ENCODE data around the gene CEACAM20. TPM values are rescaled to one million over a fixed set of nuclear protein-coding genes. Genes with fewer than 3 reads are reported as not detected.

Gene CEACAM20
- total and polyA plus RNA-seq, 12 donors: 0.07 to 0.50 (median 0.20) TPM; not detected in 9

DNA sequence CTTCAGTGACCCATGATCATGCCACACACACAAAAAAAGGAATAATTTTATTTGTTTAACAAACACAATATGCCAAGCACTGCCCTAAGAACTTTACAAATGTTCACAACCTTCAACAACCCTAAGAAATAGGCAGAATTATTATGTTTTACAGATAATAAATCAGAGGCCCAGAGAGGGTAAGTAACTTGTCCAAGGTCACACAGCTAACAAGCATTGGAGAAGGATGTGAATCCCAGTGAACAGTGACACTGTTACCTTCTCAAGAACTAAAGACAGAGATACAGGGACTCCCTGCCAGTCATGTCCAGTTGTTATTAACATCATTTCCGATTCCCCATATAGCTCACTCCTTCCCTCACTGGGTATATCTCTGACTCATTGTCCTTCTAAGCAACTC lies 13.6 kb downstream of the CEACAM20 start:
- no peak for DNase-seq

DNA sequence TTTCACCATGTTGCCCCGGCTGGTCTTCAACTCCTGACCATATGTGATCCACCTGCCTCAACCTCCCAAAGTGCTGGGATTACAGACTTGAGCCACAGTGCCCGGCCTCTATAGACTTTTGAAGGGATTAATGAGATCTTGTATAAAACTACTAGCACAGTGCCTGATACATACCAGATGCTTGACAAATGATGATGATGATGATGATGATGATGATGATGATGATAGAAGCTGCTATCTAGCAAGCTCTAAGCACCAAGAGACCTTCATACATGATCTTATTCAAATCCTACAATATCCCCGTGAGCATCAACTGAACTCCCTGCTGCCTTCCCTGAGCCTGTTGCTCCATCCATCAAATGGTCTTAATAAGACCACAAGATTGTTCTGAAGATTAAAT lies 14.4 kb downstream of the CEACAM20 start:
- 73 to 85% (median 77%) methylated on average over 3 of the region's 3 CpGs for WGBS, 4 donors
- no peak overlapping the region for H3K27ac ChIP-seq
- DNase-seq: no peak
- no peaks in the 10 kb centered on the region for H3K4me1 ChIP-seq (replicated peaks in 1 of 2)
- H3K27me3 ChIP-seq: peaks cover 11% of the 10 kb centered on the region
- no peaks in the 10 kb centered on the region for H3K9me3 ChIP-seq (replicated peaks in 1 of 3)
- TF ChIP-seq, protein P1, sequence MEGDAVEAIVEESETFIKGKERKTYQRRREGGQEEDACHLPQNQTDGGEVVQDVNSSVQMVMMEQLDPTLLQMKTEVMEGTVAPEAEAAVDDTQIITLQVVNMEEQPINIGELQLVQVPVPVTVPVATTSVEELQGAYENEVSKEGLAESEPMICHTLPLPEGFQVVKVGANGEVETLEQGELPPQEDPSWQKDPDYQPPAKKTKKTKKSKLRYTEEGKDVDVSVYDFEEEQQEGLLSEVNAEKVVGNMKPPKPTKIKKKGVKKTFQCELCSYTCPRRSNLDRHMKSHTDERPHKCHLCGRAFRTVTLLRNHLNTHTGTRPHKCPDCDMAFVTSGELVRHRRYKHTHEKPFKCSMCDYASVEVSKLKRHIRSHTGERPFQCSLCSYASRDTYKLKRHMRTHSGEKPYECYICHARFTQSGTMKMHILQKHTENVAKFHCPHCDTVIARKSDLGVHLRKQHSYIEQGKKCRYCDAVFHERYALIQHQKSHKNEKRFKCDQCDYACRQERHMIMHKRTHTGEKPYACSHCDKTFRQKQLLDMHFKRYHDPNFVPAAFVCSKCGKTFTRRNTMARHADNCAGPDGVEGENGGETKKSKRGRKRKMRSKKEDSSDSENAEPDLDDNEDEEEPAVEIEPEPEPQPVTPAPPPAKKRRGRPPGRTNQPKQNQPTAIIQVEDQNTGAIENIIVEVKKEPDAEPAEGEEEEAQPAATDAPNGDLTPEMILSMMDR (IDR thresholded peaks at IDR 0.05): no peak
- no peak for TF ChIP-seq POLR2A (IDR thresholded peaks at IDR 0.05)
- intact Hi-C loops (cut with DNase I): no loop called here
- H3K36me3 ChIP-seq (replicated peaks in 1 of 2): no peaks in the 10 kb centered on the region
- H3K4me3 ChIP-seq: no peak overlapping the region

More for the DNA sequence above, 13.6 kb downstream of the CEACAM20 start:
- Histone ChIP-seq H3K36me3 (replicated peaks in 1 of 2) (no peaks in the 10 kb centered on the region), H3K4me1 (replicated peaks in 1 of 2) (no peaks in the 10 kb centered on the region), H3K27ac (no peak overlapping the region), H3K4me3 (no peak overlapping the region), H3K9me3 (replicated peaks in 1 of 3) (no peaks in the 10 kb centered on the region), H3K27me3 (peaks cover 11% of the 10 kb centered on the region)
- WGBS, 4 donors: 82 to 100% (median 92%) methylated on average over 1 of the region's 1 CpG
- intact Hi-C loops (cut with DNase I): no loop called here
- TF ChIP-seq, protein P1 (IDR thresholded peaks at IDR 0.05): no peak
- TF ChIP-seq POLR2A (IDR thresholded peaks at IDR 0.05): no peak

GRCh38 chr19:44512326-44513298 lies 16.9 kb downstream of the CEACAM20 start:
- intact Hi-C loops (cut with DNase I): no loop called here
- Histone ChIP-seq H3K9me3 (replicated peaks in 1 of 3) (no peaks in the 10 kb centered on the region), H3K4me3 (no peak overlapping the region), H3K27me3 (peaks cover 11% of the 10 kb centered on the region), H3K4me1 (replicated peaks in 1 of 2) (no peaks in the 10 kb centered on the region), H3K27ac (no peak overlapping the region), H3K36me3 (replicated peaks in 1 of 2) (no peaks in the 10 kb centered on the region)
- peak in 2 of 7 donors; percentile 39 to 55 for DNase-seq
- 31 to 35% (median 33%) methylated on average over 11 to 12 of the region's 12 CpGs for WGBS, 4 donors
- TF ChIP-seq, protein P1 (IDR thresholded peaks at IDR 0.05): peak; percentile 15 to 32 (median 24)
- TF ChIP-seq POLR2A (IDR thresholded peaks at IDR 0.05): no peak

DNA sequence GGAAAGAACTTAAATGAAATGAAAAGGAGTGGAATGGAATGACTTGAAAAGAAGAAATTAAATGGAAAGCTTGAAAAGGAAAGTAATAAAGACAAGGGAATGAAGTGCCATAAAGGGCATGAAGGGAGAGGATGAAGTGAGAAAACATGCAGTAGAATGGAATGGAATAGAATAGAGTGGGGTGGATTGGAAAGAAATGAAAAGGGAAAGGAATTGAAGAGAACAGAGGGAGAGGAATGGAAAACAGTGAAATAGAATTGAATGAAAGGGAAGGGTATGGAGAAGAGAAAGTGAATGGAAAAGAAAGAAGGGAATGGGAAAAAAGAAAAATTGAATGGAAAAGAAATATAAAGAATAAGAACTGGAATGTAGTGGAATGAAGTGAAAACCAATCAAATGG lies 20.0 kb downstream of the CEACAM20 start:
- H3K36me3 ChIP-seq (replicated peaks in 1 of 2): no peaks in the 10 kb centered on the region
- no peak for TF ChIP-seq POLR2A (IDR thresholded peaks at IDR 0.05)
- TF ChIP-seq, protein P1 (IDR thresholded peaks at IDR 0.05): no peak
- no peak overlapping the region for H3K27ac ChIP-seq
- H3K9me3 ChIP-seq (replicated peaks in 1 of 3): no peaks in the 10 kb centered on the region
- H3K27me3 ChIP-seq: peaks cover 4% of the 10 kb centered on the region
- no peak for DNase-seq
- H3K4me3 ChIP-seq: no peak overlapping the region
- no peaks in the 10 kb centered on the region for H3K4me1 ChIP-seq (replicated peaks in 1 of 2)
- intact Hi-C loops (cut with DNase I): no loop called here

Measured in adrenal gland (tissue), 12 donors.